ENCODE measurements around the gene COG2. TPM values are rescaled to one million over a fixed set of nuclear protein-coding genes. Genes with fewer than 3 reads are reported as not detected.

COG2 gene
- total and polyA plus RNA-seq, 2 of the 8 experiments (the other 6 are each of a cell fraction or from before 2014, with no cell fraction given): 10.3 to 36.7 TPM

- Histone ChIP-seq H2AK5ac (ENCODE audit: low read depth, low read length) (no peak overlapping the region), H3K4me3 (ENCODE audit: extremely low read depth in 1 of 4, insufficient read depth in 2 of 4, low read depth in 3 of 4, low read length in 4 of 4) (no peak overlapping the region), H3K79me1 (ENCODE audit: low read depth, low read length) (no peaks in the 10 kb centered on the region), H2BK12ac (ENCODE audit: low read depth, low read length) (no peak overlapping the region), H2BK15ac (ENCODE audit: low read length) (no peak overlapping the region), H4K20me1 (replicated peaks in 1 of 2; ENCODE audit: control insufficient read depth in 1 of 2, insufficient read depth in 2 of 2, low read length in 2 of 2) (no peaks in the 10 kb centered on the region), H2BK20ac (ENCODE audit: low read length) (no peak overlapping the region), H4K8ac (ENCODE audit: extremely low read depth, insufficient read depth, low read length) (no peak overlapping the region), H3K27ac (ENCODE audit: low read depth, low read length) (no peak overlapping the region), H3K18ac (ENCODE audit: extremely low read depth, low read length) (no peak overlapping the region), H2BK5ac (ENCODE audit: low read depth, low read length) (no peak overlapping the region), H3K56ac (replicated peaks; ENCODE audit: insufficient read length, low read depth, low read length) (no peak overlapping the region), H3K23ac (ENCODE audit: insufficient read length) (no peak overlapping the region), H3K4ac (replicated peaks; ENCODE audit: insufficient read length, low read depth, low read length) (no peak overlapping the region), H3K36me3 (ENCODE audit: control insufficient read depth in 2 of 4, insufficient read depth in 4 of 4, low read length in 3 of 4) (no peaks in the 10 kb centered on the region), H2AFZ (ENCODE audit: low read length) (no peak overlapping the region), H4K5ac (ENCODE audit: insufficient read length, low read depth, low read length) (no peak overlapping the region), H2BK120ac (replicated peaks; ENCODE audit: low read depth, low read length) (no peak overlapping the region), H3K23me2 (ENCODE audit: low read depth, low read length) (no peaks in the 10 kb centered on the region), H3K79me2 (ENCODE audit: control insufficient read depth in 1 of 2, insufficient read depth in 2 of 2, low read length in 2 of 2) (no peaks in the 10 kb centered on the region), H3K9ac (replicated peaks in 1 of 4; ENCODE audit: extremely low read depth in 1 of 4, low read depth in 3 of 4, low read length in 3 of 4) (no peak overlapping the region), H3K9me3 (ENCODE audit: insufficient read depth in 2 of 2, low read depth in 1 of 2, low read length in 1 of 2) (no peaks in the 10 kb centered on the region), H3K4me2 (ENCODE audit: insufficient read depth in 1 of 2, low read depth in 2 of 2, low read length in 2 of 2) (no peak overlapping the region), H3K4me1 (replicated peaks in 1 of 4; ENCODE audit: control insufficient read depth in 3 of 4, insufficient read depth in 4 of 4, low read length in 3 of 4) (peaks cover 0 to 4% (median 0%) of the 10 kb centered on the region in 4 experiments; a peak in 2 of 7 replicates), H3K27me3 (replicated peaks in 1 of 4; ENCODE audit: control insufficient read depth in 3 of 4, extremely low read depth in 1 of 4, insufficient read depth in 3 of 4, low read length in 3 of 4) (no peaks in the 10 kb centered on the region), H4K91ac (replicated peaks; ENCODE audit: insufficient read length, low read length) (no peak overlapping the region), H3K14ac (ENCODE audit: insufficient read length) (no peak overlapping the region)
- ChIA-PET CTCF (ENCODE audit: partially characterized antibody) (interaction anchor here (1.6 kb wide), 1 partner anchor 8 kb away, joined by 5 read pairs; no protein-coding TSS in a partner anchor), POLR2A (ENCODE audit: partially characterized antibody) (no interaction called here)
- FAIRE-seq: no peak
- DNase-seq (ENCODE audit: low read depth in 1 of 2, low spot score in 2 of 2): no peak
- 89% methylated on average over 8 of the region's 9 CpGs; no CpG with 5 or more reads in 1 of the 2 experiments for WGBS, 2 experiments (ENCODE audit: extremely low coverage in 1 of 2, insufficient coverage in 1 of 2, insufficient read length in 1 of 2, insufficient replicate concordance in 2 of 2, low coverage in 1 of 2, low lambda C conversion rate in 2 of 2, missing lambda C conversion rate in 1 of 2)
- no peak for TF ChIP-seq TAF7 (optimal IDR thresholded peaks at IDR 0.05; ENCODE audit: borderline replicate concordance, low read depth, low read length)
- TF ChIP-seq USF2 (IDR thresholded peaks at IDR 0.05; ENCODE audit: low read length): no peak
- no peak for TF ChIP-seq SP1 (IDR thresholded peaks at IDR 0.05; ENCODE audit: low read depth, low read length)
- TF ChIP-seq RBBP5 (IDR thresholded peaks at IDR 0.05; ENCODE audit: borderline replicate concordance, low read depth, low read length): no peak
- no peak for TF ChIP-seq RXRA (IDR thresholded peaks at IDR 0.05; ENCODE audit: insufficient read depth, low read depth, low read length)
- no peak for TF ChIP-seq KDM4A (IDR thresholded peaks at IDR 0.05; ENCODE audit: low read depth, low read length, severe bottlenecking)
- no peak for TF ChIP-seq PHF8 (conservative IDR thresholded peaks at IDR 0.05; ENCODE audit: low read depth, low read length)
- no peak for TF ChIP-seq RAD21 (IDR thresholded peaks at IDR 0.05 in 1 of 2, conservative IDR thresholded peaks at IDR 0.05 in 1 of 2; ENCODE audit: low read depth in 2 of 2, low read length in 2 of 2)
- no peak for TF ChIP-seq SRF (IDR thresholded peaks at IDR 0.05; ENCODE audit: low read depth, low read length)
These were observed 63.9 kb downstream of the COG2 start for GRCh38 chr1:230706020-230706699.

Data from H1 (cell line).